GM21737 (cell line): ENCODE results near the gene FASN.

Experiments
- ATAC-seq: cut with Tn5 transposase; IDR thresholded peaks from one replicate; pipeline ENCODE4 v1.9.1; 2021; ENCODE audit warnings: mild to moderate bottlenecking, moderate library complexity; ENCODE audit not compliant: unreplicated experiment

FASN gene

GRCh38 chr17:82089723-82090548 is 8.1 kb downstream of the FASN start:
- no peak for ATAC-seq

- no peak for ATAC-seq
Observed at GRCh38 chr17:82088838-82089722, 9.0 kb downstream of the FASN start.

GRCh38 chr17:82087961-82088837 is 9.8 kb downstream of the FASN start:
- ATAC-seq, result no peak

GRCh38 chr17:82086941-82087906 is 10.8 kb downstream of the FASN start:
- no peak for ATAC-seq

DNA sequence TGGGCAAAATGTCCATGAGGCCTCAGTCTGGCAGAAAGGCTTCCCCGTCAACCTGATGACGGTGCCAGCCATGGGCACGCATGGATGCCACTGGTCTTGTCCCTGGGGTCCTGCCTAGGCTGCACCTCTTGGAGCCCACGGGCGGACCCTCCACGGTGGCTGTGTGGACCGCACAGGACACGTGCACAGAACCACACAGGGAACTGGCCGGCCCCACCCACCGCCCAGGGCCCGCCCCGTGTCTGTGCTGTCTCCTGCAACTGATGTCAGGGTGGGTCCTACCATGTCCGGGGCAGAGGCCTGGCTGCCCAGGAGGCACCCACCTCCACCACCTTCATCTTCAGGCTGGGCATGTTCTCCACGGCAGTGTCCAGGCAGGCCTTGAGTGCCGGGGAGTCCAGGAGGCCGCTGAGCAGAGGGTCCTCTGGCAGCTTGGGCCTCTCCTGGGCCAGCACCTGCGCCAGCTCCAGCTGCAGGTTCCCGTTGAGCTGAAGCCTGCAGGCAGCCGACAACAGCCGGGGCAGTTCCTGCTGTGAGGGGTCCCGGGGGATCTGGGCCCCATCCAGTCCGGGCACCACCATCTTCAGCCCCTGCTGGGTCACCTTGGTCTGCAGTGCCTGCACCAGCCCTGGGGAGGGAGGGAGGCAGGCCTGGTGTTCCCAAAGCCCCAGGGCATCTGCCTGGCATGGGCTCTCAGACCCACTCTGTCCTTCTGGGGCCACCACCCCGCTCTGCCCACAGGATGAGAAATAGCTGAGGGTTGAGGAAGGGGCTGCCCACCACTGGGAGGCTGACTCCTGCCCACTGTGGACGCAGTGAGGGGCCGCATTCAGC is 11.9 kb downstream of the FASN start:
- ATAC-seq, result no peak

- no peak for ATAC-seq
Observed at GRCh38 chr17:82085031-82085861, 12.8 kb downstream of the FASN start.

GRCh38 chr17:82084373-82085030 is 13.5 kb downstream of the FASN start:
- ATAC-seq, result no peak

DNA sequence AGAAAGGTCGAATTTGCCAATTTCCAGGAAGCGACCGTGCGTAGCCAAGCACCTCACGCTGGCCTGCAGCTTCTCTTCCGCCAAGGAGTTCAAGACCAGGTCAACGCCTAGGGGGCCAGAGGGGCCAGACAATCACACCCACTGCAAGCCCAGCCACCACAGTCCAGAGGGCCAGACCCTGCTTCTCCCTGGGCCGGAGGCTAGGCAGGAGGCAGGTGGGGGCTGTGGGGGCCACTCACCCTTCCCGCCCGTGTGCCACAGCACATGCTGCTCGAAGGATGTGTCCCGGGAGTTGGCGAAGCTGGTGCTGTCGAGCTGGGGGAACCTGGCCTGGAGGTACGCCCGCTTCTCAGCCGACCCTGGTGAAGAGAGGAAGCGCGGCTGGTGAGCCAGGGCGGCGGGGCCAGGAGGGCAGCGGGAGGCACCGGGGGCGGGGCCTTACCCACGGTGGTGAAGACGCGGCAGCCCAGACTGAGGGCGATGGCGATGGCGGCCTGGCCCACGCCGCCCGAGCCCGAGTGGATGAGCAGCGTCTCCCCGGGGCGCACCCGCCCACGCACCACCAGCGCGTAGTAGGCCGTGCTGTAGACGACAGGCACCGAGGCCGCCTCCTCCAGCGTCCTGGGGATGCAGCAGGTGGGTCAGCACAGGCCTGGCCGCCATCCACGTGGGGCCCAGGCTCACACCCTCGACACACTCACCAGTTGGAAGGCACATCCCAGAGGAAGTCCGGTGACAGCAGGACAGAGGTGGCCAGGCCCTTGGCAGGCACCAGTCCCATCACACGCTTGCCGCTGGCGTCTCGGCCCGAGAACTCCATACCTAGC is 14.3 kb downstream of the FASN start:
- no peak for ATAC-seq

GRCh38 chr17:82083009-82083408 is 15.0 kb downstream of the FASN start:
- ATAC-seq, result no peak

DNA sequence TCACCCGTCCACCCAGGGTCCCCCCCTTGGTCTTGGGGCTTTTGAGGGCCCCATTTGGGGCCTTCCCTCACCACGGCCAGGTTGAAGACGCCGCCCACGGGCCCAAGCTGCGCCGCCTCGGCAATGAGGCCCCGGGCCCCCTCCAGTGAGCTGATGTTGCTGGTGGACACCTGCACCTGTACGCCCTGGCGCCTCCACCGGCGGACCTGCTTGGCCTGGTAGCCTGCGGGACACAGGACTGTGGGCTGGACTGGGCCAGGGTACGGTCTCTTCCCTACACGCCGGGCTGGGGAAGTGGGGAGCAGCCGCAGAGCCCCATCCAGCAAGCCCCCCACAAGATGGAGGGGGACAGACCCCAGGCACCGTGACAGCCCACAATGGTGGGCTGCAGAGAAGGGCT is 15.6 kb downstream of the FASN start:
- no peak for ATAC-seq

DNA sequence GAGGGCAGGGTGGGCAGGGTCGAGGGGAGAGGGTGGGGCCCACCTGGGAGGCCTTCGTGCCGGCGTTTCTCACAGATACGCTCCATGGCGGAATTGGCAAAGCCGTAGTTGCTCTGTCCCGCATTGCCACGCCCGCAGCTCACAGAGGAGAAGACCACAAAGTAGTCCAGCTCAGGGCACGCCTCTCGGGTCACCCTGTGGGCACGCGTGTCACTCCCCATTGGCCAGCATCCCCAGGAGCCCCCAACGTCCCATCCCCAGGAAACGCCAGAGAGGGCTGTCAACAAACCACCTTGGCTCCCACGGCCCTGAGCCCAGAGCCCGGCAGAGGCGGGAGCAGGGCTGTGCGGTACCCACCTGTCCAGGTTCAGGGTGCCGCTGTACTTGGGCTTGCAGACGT is 16.1 kb downstream of the FASN start:
- no peak for ATAC-seq

DNA sequence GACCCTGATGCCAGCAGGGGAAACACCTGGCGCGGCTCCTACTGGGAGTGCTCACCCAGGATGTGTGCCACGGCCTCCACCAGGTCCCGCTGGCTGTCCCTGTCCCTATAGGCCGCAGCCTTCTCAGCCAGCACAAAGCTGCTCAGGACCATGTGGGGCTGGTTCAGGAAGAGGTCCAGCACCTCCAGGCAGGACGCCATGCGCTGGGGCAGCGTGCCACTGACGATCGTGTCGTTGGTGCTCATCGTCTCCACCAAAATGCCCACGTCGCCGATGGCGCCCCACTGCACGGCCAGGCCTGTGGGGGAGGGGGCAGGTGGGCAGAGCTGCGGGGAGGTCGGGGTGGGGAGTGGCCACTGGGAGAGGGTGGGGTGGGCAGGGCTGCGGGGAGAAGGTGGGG is 16.5 kb downstream of the FASN start:
- ATAC-seq, result no peak

DNA sequence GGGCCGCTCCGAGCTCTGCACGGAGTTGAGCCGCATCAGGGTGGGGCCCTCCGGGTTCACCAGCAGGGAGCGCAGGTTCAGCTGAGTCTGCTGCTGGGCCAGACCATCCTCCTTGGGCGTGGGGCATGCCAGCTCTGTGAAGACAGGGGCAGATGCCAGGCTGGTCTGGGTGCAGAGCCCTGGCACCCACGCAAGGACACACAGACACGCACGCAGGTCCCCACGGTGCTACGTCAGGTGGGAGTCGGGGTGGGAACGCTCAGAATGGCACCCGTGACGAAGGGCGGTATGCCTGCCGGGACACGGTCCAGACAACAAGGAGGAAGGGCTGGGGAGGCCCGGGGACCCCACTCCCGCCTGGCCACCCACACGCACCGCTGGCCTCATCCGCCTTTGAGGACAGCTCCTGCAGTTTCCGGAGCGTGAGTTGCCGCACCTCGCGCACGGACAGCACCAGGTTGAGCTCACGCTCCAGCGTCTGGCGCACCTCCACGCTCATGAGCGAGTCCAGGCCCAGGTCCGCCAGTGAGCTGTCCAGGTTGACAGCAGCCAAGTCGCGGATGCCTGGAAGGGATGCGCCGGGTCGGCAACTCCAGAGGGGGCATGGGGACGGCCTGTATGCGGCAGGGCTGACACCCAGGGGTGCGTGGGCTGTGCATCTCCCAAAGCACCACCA is 17.1 kb downstream of the FASN start:
- ATAC-seq, result no peak

- ATAC-seq, result no peak
Observed at GRCh38 chr17:82080048-82080788, 17.8 kb downstream of the FASN start.

DNA sequence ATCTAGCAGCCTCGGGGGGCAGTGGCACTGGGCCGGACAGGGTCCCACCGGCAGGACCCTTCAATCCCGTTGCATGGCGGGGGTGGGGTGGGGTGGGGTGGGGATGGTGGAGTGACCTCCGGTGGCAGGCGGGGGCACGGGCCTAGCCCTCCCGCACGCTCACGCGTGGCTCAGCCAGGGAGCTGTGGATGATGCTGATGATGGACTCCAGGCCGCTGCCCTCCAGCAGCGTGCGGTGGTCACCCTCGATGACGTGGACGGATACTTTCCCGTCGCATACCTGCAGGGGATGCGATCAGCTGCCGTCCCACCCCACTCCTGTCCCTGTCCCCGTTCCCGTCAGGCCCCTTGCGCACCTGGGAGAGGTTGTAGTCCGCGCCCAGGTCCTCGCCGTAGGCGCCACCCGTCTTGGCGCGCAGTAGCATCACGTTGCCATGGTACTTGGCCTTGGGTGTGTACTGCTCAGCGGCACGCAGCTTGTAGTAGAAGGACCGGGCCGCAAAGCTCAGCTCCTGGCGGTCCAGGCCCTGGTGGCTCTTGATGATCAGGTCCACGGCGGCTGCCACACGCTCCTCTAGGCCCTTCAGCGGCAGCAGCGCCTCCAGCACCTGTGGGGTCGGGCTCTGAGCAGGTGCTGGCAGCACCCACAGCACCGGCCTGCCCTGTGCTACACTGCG is 18.9 kb downstream of the FASN start:
- no peak for ATAC-seq
